Activated CD8-positive, alpha-beta memory T cell treated with anti-CD3 and anti-CD28 coated beads, Interleukin-2, amount 50 U/mL, for 1 hour (primary cell): ENCODE data around the gene CFAP299.

Experiments used
- DNase-seq: peaks from one replicate; pipeline ENCODE4 v3.0.0-alpha.2; 2020; ENCODE audit errors: extremely low read depth

The CFAP299 gene

GRCh38 chr4:80831383-80832361 lies 496.1 kb downstream of the CFAP299 start:
- DNase-seq: no peak

GRCh38 chr4:80839281-80839680 lies 503.8 kb downstream of the CFAP299 start:
- DNase-seq: no peak

GRCh38 chr4:80839792-80840191 lies 504.3 kb downstream of the CFAP299 start:
- no peak for DNase-seq

GRCh38 chr4:80840396-80840795 lies 504.9 kb downstream of the CFAP299 start:
- DNase-seq: no peak

- DNase-seq: no peak
These were observed 506.2 kb downstream of the CFAP299 start for GRCh38 chr4:80841587-80842281.

GRCh38 chr4:80846210-80846609 lies 510.7 kb downstream of the CFAP299 start:
- no peak for DNase-seq

- DNase-seq: no peak
These were observed 516.5 kb downstream of the CFAP299 start for GRCh38 chr4:80852061-80852460.

- DNase-seq: no peak
These were observed 538.0 kb downstream of the CFAP299 start for GRCh38 chr4:80873571-80873970.

- no peak for DNase-seq
These were observed 539.4 kb downstream of the CFAP299 start for GRCh38 chr4:80874979-80875378.

GRCh38 chr4:80875642-80876041 lies 540.1 kb downstream of the CFAP299 start:
- no peak for DNase-seq

GRCh38 chr4:80876810-80877209 lies 541.3 kb downstream of the CFAP299 start:
- no peak for DNase-seq

GRCh38 chr4:80878218-80878617 lies 542.7 kb downstream of the CFAP299 start:
- DNase-seq: no peak

GRCh38 chr4:80897537-80898303 lies 562.2 kb downstream of the CFAP299 start:
- no peak for DNase-seq

GRCh38 chr4:80900908-80901307 lies 565.4 kb downstream of the CFAP299 start:
- DNase-seq: no peak

GRCh38 chr4:80903020-80903419 lies 567.5 kb downstream of the CFAP299 start:
- no peak for DNase-seq

- DNase-seq: no peak
These were observed 574.4 kb downstream of the CFAP299 start for GRCh38 chr4:80909938-80910337.

GRCh38 chr4:80911458-80911857 lies 575.9 kb downstream of the CFAP299 start:
- no peak for DNase-seq

- DNase-seq: no peak
These were observed 576.8 kb downstream of the CFAP299 start for GRCh38 chr4:80912350-80912749.

- DNase-seq: no peak
These were observed 577.9 kb downstream of the CFAP299 start for GRCh38 chr4:80913381-80913780.

- no peak for DNase-seq
These were observed 581.2 kb downstream of the CFAP299 start for GRCh38 chr4:80916770-80917169.

- no peak for DNase-seq
These were observed 582.5 kb downstream of the CFAP299 start for GRCh38 chr4:80918004-80918403.

- DNase-seq: no peak
These were observed 585.9 kb downstream of the CFAP299 start for GRCh38 chr4:80921441-80921840.
